ENCODE results near the gene ARNT2.

The ARNT2 gene

GRCh38 chr15:80526556-80527340, 122.6 kb downstream of the ARNT2 start:
- Histone ChIP-seq H3K18ac (ENCODE audit: low read length) (no peak overlapping the region), H3K79me2 (ENCODE audit: control insufficient read depth, insufficient read depth, low read length) (no peaks in the 10 kb centered on the region), H4K8ac (ENCODE audit: low read depth, low read length) (no peak overlapping the region), H3K9ac (ENCODE audit: low read length) (no peak overlapping the region), H3K4ac (ENCODE audit: low read depth, low read length) (no peak overlapping the region), H3K27ac (ENCODE audit: low read depth, low read length) (no peak overlapping the region), H3K36me3 (ENCODE audit: control insufficient read depth, insufficient read depth, low read length) (no peaks in the 10 kb centered on the region), H3K23ac (ENCODE audit: low read length) (no peak overlapping the region), H2BK15ac (replicated peaks; ENCODE audit: low read depth) (no peak overlapping the region), H2BK120ac (ENCODE audit: low read depth, low read length) (no peak overlapping the region), H3K27me3 (ENCODE audit: insufficient read depth, low read length, poor library complexity) (no peaks in the 10 kb centered on the region), H2AK5ac (ENCODE audit: low read length) (no peak overlapping the region), H4K5ac (ENCODE audit: low read length) (no peak overlapping the region), H3K56ac (ENCODE audit: low read length) (no peak overlapping the region), H3K4me1 (ENCODE audit: control insufficient read depth, low read depth, low read length) (no peaks in the 10 kb centered on the region), H2BK5ac (ENCODE audit: low read length) (no peak overlapping the region), H3K79me1 (ENCODE audit: low read length) (no peaks in the 10 kb centered on the region), H3K4me3 (ENCODE audit: low read length) (no peak overlapping the region), H3K4me2 (ENCODE audit: low read length) (no peak overlapping the region)
- no CpG with 5 or more reads among the region's 3 CpGs for WGBS (ENCODE audit: extremely low coverage, insufficient coverage, low lambda C conversion rate)
- no peak for DNase-seq

DNA sequence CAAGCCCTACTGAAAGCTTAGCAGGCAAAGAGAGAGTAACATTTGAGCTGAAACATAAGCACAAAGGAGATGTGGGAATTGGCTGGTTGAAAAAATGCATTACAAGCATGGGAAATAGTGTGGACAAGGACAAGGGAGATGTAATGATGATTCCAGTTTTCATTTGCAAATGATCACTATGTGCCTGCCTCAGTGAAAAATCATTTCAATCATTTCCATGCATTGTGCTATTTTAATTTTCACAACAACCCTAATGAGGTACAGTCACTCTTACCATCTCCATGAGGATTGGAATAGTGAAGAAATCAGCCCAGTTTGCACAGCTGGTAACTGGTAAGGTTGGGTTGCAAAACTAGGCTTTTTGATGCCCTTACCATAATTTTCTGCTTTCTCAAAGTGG, 123.2 kb downstream of the ARNT2 start:
- H3K9ac ChIP-seq (ENCODE audit: low read length), result no peak overlapping the region
- no peak overlapping the region for H2BK120ac ChIP-seq (ENCODE audit: low read depth, low read length)
- H3K27ac ChIP-seq (ENCODE audit: low read depth, low read length), result no peak overlapping the region
- no peak overlapping the region for H3K4me3 ChIP-seq (ENCODE audit: low read length)
- H3K36me3 ChIP-seq (ENCODE audit: control insufficient read depth, insufficient read depth, low read length), result no peaks in the 10 kb centered on the region
- H3K4me1 ChIP-seq (ENCODE audit: control insufficient read depth, low read depth, low read length), result no peaks in the 10 kb centered on the region
- H3K56ac ChIP-seq (ENCODE audit: low read length), result no peak overlapping the region
- no peak overlapping the region for H3K4ac ChIP-seq (ENCODE audit: low read depth, low read length)
- H3K79me1 ChIP-seq (ENCODE audit: low read length), result no peaks in the 10 kb centered on the region
- H2AK5ac ChIP-seq (ENCODE audit: low read length), result no peak overlapping the region
- no peak for DNase-seq
- no peak overlapping the region for H2BK15ac ChIP-seq (replicated peaks; ENCODE audit: low read depth)
- H4K5ac ChIP-seq (ENCODE audit: low read length), result no peak overlapping the region
- no peak overlapping the region for H2BK5ac ChIP-seq (ENCODE audit: low read length)
- no peak overlapping the region for H3K4me2 ChIP-seq (ENCODE audit: low read length)
- no peaks in the 10 kb centered on the region for H3K27me3 ChIP-seq (ENCODE audit: insufficient read depth, low read length, poor library complexity)
- no peak overlapping the region for H4K8ac ChIP-seq (ENCODE audit: low read depth, low read length)
- no peak overlapping the region for H3K23ac ChIP-seq (ENCODE audit: low read length)
- H3K18ac ChIP-seq (ENCODE audit: low read length), result no peak overlapping the region
- no peaks in the 10 kb centered on the region for H3K79me2 ChIP-seq (ENCODE audit: control insufficient read depth, insufficient read depth, low read length)

GRCh38 chr15:80527961-80528360, 123.8 kb downstream of the ARNT2 start:
- Histone ChIP-seq H4K5ac (ENCODE audit: low read length) (no peak overlapping the region), H3K9ac (ENCODE audit: low read length) (no peak overlapping the region), H3K4ac (ENCODE audit: low read depth, low read length) (no peak overlapping the region), H3K27me3 (ENCODE audit: insufficient read depth, low read length, poor library complexity) (no peaks in the 10 kb centered on the region), H3K79me2 (ENCODE audit: control insufficient read depth, insufficient read depth, low read length) (no peaks in the 10 kb centered on the region), H2BK5ac (ENCODE audit: low read length) (no peak overlapping the region), H2AK5ac (ENCODE audit: low read length) (no peak overlapping the region), H2BK120ac (ENCODE audit: low read depth, low read length) (no peak overlapping the region), H3K79me1 (ENCODE audit: low read length) (no peaks in the 10 kb centered on the region), H3K4me2 (ENCODE audit: low read length) (no peak overlapping the region), H3K27ac (ENCODE audit: low read depth, low read length) (no peak overlapping the region), H3K56ac (ENCODE audit: low read length) (no peak overlapping the region), H3K18ac (ENCODE audit: low read length) (no peak overlapping the region), H3K4me1 (ENCODE audit: control insufficient read depth, low read depth, low read length) (no peaks in the 10 kb centered on the region), H4K8ac (ENCODE audit: low read depth, low read length) (no peak overlapping the region), H3K4me3 (ENCODE audit: low read length) (no peak overlapping the region), H3K23ac (ENCODE audit: low read length) (no peak overlapping the region), H2BK15ac (replicated peaks; ENCODE audit: low read depth) (no peak overlapping the region), H3K36me3 (ENCODE audit: control insufficient read depth, insufficient read depth, low read length) (no peaks in the 10 kb centered on the region)
- DNase-seq, result no peak
- no CpG with 5 or more reads among the region's 5 CpGs for WGBS (ENCODE audit: extremely low coverage, insufficient coverage, low lambda C conversion rate)

- no peaks in the 10 kb centered on the region for H3K79me1 ChIP-seq (ENCODE audit: low read length)
- H2AK5ac ChIP-seq (ENCODE audit: low read length), result no peak overlapping the region
- H3K56ac ChIP-seq (ENCODE audit: low read length), result no peak overlapping the region
- no peak overlapping the region for H3K27ac ChIP-seq (ENCODE audit: low read depth, low read length)
- H2BK120ac ChIP-seq (ENCODE audit: low read depth, low read length), result no peak overlapping the region
- H3K9ac ChIP-seq (ENCODE audit: low read length), result no peak overlapping the region
- no peak overlapping the region for H2BK15ac ChIP-seq (replicated peaks; ENCODE audit: low read depth)
- H3K23ac ChIP-seq (ENCODE audit: low read length), result no peak overlapping the region
- H3K18ac ChIP-seq (ENCODE audit: low read length), result no peak overlapping the region
- no peaks in the 10 kb centered on the region for H3K79me2 ChIP-seq (ENCODE audit: control insufficient read depth, insufficient read depth, low read length)
- H3K4ac ChIP-seq (ENCODE audit: low read depth, low read length), result no peak overlapping the region
- no peaks in the 10 kb centered on the region for H3K27me3 ChIP-seq (ENCODE audit: insufficient read depth, low read length, poor library complexity)
- no peaks in the 10 kb centered on the region for H3K36me3 ChIP-seq (ENCODE audit: control insufficient read depth, insufficient read depth, low read length)
- no peaks in the 10 kb centered on the region for H3K4me1 ChIP-seq (ENCODE audit: control insufficient read depth, low read depth, low read length)
- no CpG with 5 or more reads among the region's 5 CpGs for WGBS (ENCODE audit: extremely low coverage, insufficient coverage, low lambda C conversion rate)
- no peak for DNase-seq
- no peak overlapping the region for H4K5ac ChIP-seq (ENCODE audit: low read length)
- no peak overlapping the region for H4K8ac ChIP-seq (ENCODE audit: low read depth, low read length)
- no peak overlapping the region for H2BK5ac ChIP-seq (ENCODE audit: low read length)
- H3K4me3 ChIP-seq (ENCODE audit: low read length), result no peak overlapping the region
- H3K4me2 ChIP-seq (ENCODE audit: low read length), result no peak overlapping the region
Observed at GRCh38 chr15:80530737-80531365, 126.7 kb downstream of the ARNT2 start.

- H3K18ac ChIP-seq (ENCODE audit: low read length), result no peak overlapping the region
Observed at GRCh38 chr15:80531388-80531787, 127.2 kb downstream of the ARNT2 start.

More at GRCh38 chr15:80531388-80531787, 127.2 kb downstream of the ARNT2 start:
- H2BK120ac ChIP-seq (ENCODE audit: low read depth, low read length), result no peak overlapping the region
- H4K8ac ChIP-seq (ENCODE audit: low read depth, low read length), result no peak overlapping the region
- no peak overlapping the region for H3K56ac ChIP-seq (ENCODE audit: low read length)
- no peak for DNase-seq
- H3K4me2 ChIP-seq (ENCODE audit: low read length), result no peak overlapping the region
- H3K4me3 ChIP-seq (ENCODE audit: low read length), result no peak overlapping the region
- no peak overlapping the region for H3K23ac ChIP-seq (ENCODE audit: low read length)
- H3K4ac ChIP-seq (ENCODE audit: low read depth, low read length), result no peak overlapping the region
- H3K27ac ChIP-seq (ENCODE audit: low read depth, low read length), result no peak overlapping the region
- no peaks in the 10 kb centered on the region for H3K36me3 ChIP-seq (ENCODE audit: control insufficient read depth, insufficient read depth, low read length)
- no peak overlapping the region for H4K5ac ChIP-seq (ENCODE audit: low read length)
- H2BK15ac ChIP-seq (replicated peaks; ENCODE audit: low read depth), result no peak overlapping the region
- H3K27me3 ChIP-seq (ENCODE audit: insufficient read depth, low read length, poor library complexity), result no peaks in the 10 kb centered on the region
- no peaks in the 10 kb centered on the region for H3K4me1 ChIP-seq (ENCODE audit: control insufficient read depth, low read depth, low read length)
- H3K79me1 ChIP-seq (ENCODE audit: low read length), result no peaks in the 10 kb centered on the region
- no CpG with 5 or more reads among the region's 3 CpGs for WGBS (ENCODE audit: extremely low coverage, insufficient coverage, low lambda C conversion rate)
- H2AK5ac ChIP-seq (ENCODE audit: low read length), result no peak overlapping the region
- H3K79me2 ChIP-seq (ENCODE audit: control insufficient read depth, insufficient read depth, low read length), result no peaks in the 10 kb centered on the region
- no peak overlapping the region for H3K9ac ChIP-seq (ENCODE audit: low read length)
- H2BK5ac ChIP-seq (ENCODE audit: low read length), result no peak overlapping the region
